Suprapubic skin (tissue), 4 donors: ENCODE results near the gene STATH.
"Not testable (repeated sequence)": the region's sequence is repeated elsewhere in the genome, so short reads cannot be mapped to it uniquely, and the experiment has no call there.

Experiments
- EP300 ChIP-seq: sonication (generic); formaldehyde crosslinking; IDR thresholded peaks from one replicate; pipeline ENCODE4 v1.6.1; 2017; ENCODE audit warnings: antibody characterized with exemption
- POLR2A ChIP-seq, 2 donors: fragments of 450-650 bp; IDR thresholded peaks; one replicate each; pipeline ENCODE4 v1.6.1; 2017; ENCODE audit warnings: antibody characterized with exemption in 2 of 2, mild to moderate bottlenecking in 2 of 2, moderate library complexity in 2 of 2
- POLR2AphosphoS5 ChIP-seq, 3 donors: sonication (generic); formaldehyde crosslinking; IDR thresholded peaks; one replicate each; pipeline ENCODE4 v1.6.1; 2017; ENCODE audit warnings: antibody characterized with exemption in 3 of 3
- TF ChIP-seq, protein P1 (sequence below), 2 donors: fragments of 200-600 bp in 1 of 2; fragments of 450-650 bp in 1 of 2; sonication (generic) in 1 of 2; IDR thresholded peaks; one replicate each; pipeline ENCODE4 v1.5.1; 2016 to 2019; ENCODE audit warnings: antibody characterized with exemption in 2 of 2, mild to moderate bottlenecking in 1 of 2, moderate library complexity in 1 of 2

DNA sequence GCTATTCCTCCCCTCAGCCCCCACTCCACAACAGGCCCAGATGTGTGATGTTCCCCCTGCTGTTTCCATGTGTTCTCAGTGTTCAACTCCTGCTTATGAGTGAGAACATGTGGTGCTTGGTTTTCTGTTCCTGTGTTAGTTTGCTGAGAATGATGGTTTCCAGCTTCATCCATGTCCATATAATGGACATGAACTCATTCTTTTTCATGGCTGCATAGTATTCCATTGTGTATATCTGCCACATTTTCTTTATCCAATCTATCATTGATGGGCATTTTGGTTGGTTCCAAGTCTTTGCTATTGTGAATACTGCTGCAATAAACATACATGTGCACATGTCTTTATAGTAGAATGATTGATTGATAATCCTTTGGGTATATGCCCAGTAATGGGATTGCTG, 44.2 kb downstream of the STATH start:
- TF ChIP-seq, protein P1, sequence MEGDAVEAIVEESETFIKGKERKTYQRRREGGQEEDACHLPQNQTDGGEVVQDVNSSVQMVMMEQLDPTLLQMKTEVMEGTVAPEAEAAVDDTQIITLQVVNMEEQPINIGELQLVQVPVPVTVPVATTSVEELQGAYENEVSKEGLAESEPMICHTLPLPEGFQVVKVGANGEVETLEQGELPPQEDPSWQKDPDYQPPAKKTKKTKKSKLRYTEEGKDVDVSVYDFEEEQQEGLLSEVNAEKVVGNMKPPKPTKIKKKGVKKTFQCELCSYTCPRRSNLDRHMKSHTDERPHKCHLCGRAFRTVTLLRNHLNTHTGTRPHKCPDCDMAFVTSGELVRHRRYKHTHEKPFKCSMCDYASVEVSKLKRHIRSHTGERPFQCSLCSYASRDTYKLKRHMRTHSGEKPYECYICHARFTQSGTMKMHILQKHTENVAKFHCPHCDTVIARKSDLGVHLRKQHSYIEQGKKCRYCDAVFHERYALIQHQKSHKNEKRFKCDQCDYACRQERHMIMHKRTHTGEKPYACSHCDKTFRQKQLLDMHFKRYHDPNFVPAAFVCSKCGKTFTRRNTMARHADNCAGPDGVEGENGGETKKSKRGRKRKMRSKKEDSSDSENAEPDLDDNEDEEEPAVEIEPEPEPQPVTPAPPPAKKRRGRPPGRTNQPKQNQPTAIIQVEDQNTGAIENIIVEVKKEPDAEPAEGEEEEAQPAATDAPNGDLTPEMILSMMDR (IDR thresholded peaks at IDR 0.05), result not testable (repeated sequence)
- not testable (repeated sequence) for TF ChIP-seq POLR2AphosphoS5 (IDR thresholded peaks at IDR 0.05); EP300; POLR2A (IDR thresholded peaks at IDR 0.05)
